A673 (cell line): ENCODE results near the gene NCKAP1.

Experiments used
- CTCF ChIP-seq: fragments of 300-800, 200-600 bp; sonication (generic); conservative IDR thresholded peaks from 2 replicates; pipeline ENCODE4 v1.5.1; 2017; ENCODE audit warnings: low read depth, mild to moderate bottlenecking, antibody characterized with exemption, low read length, moderate library complexity, mixed read lengths
- EZH2 ChIP-seq: fragments of 200-600 bp; sonication (generic); IDR thresholded peaks from 2 replicates; pipeline ENCODE4 v1.6.1; 2017; ENCODE audit warnings: borderline replicate concordance, low read depth, mild to moderate bottlenecking, mixed read lengths, antibody characterized with exemption, low read length; ENCODE audit not compliant: poor library complexity, severe bottlenecking

GRCh38 chr2:182971820-182972547, 66.3 kb downstream of the NCKAP1 start:
- TF ChIP-seq CTCF (no peak), EZH2 (no peak)
